IPS DF 6.9 (cell line): ENCODE data around the gene SLCO3A1.

ENCODE experiments used
- DNase-seq: peaks from one replicate; pipeline ENCODE4 v3.0.0-alpha.2; 2013; ENCODE audit warnings: low read depth, low spot score
- H3K27ac ChIP-seq: one replicate; pipeline ENCODE4 v1.5.1; 2013; ENCODE audit warnings: low read length, control low read depth
- H3K27me3 ChIP-seq: 2 replicates; pipeline ENCODE4 v1.6.1; 2013; ENCODE audit warnings: mild to moderate bottlenecking, low read length; ENCODE audit not compliant: control insufficient read depth, insufficient read depth
- H3K36me3 ChIP-seq: 2 replicates; pipeline ENCODE4 v1.6.1; 2013; ENCODE audit warnings: low read length; ENCODE audit not compliant: control insufficient read depth, insufficient read depth
- H3K4me1 ChIP-seq: 2 replicates; pipeline ENCODE4 v1.6.1; 2013; ENCODE audit warnings: low read length; ENCODE audit not compliant: control insufficient read depth, insufficient read depth
- H3K4me3 ChIP-seq: 2 replicates; pipeline ENCODE4 v1.5.1; 2013; ENCODE audit warnings: mild to moderate bottlenecking, low read length
- H3K9me3 ChIP-seq: 2 replicates; pipeline ENCODE4 v1.6.1; 2013; ENCODE audit warnings: low read length, inconsistent platforms; ENCODE audit not compliant: control insufficient read depth, insufficient read depth
- WGBS: extraction: QIAGEN DNeasy Blood & Tissue Kit; methylation state at CpG from one replicate; pipeline ENCODE4 v1.1.7; 2013; ENCODE audit warnings: mixed read lengths, missing lambda C conversion rate; ENCODE audit not compliant: insufficient read length, insufficient coverage; 5-methylcytosine and 5-hydroxymethylcytosine counted together

Gene SLCO3A1

GRCh38 chr15:92152983-92153382 lies 299.5 kb downstream of the SLCO3A1 start:
- WGBS, result no CpG with 5 or more reads among the region's 1 CpG
- Histone ChIP-seq H3K9me3 (no peaks in the 10 kb centered on the region), H3K4me1 (no peaks in the 10 kb centered on the region; the same call in none of the 2 replicates), H3K4me3 (no peak overlapping the region), H3K36me3 (no peaks in the 10 kb centered on the region), H3K27ac (no peak overlapping the region), H3K27me3 (no peaks in the 10 kb centered on the region)
- DNase-seq, result no peak

GRCh38 chr15:92153620-92154019 lies 300.1 kb downstream of the SLCO3A1 start:
- Histone ChIP-seq H3K36me3 (no peaks in the 10 kb centered on the region), H3K4me1 (no peaks in the 10 kb centered on the region; the same call in none of the 2 replicates), H3K27me3 (no peaks in the 10 kb centered on the region), H3K4me3 (no peak overlapping the region), H3K9me3 (no peaks in the 10 kb centered on the region), H3K27ac (no peak overlapping the region)
- DNase-seq, result no peak
- WGBS, result no CpG with 5 or more reads among the region's 3 CpGs

- no CpG with 5 or more reads among the region's 9 CpGs for WGBS
- Histone ChIP-seq H3K4me3 (no peak overlapping the region), H3K27ac (no peak overlapping the region), H3K9me3 (no peaks in the 10 kb centered on the region), H3K36me3 (no peaks in the 10 kb centered on the region), H3K27me3 (no peaks in the 10 kb centered on the region), H3K4me1 (peaks cover 5% of the 10 kb centered on the region; the same call in 1 of the 2 replicates)
- DNase-seq, result no peak
Measured at GRCh38 chr15:92155934-92156333, 302.4 kb downstream of the SLCO3A1 start.

- H3K36me3 ChIP-seq, result no peaks in the 10 kb centered on the region
- H3K4me1 ChIP-seq, result peaks cover 7% of the 10 kb centered on the region; the same call in 1 of the 2 replicates
- no peaks in the 10 kb centered on the region for H3K9me3 ChIP-seq
- H3K4me3 ChIP-seq, result no peak overlapping the region
- H3K27me3 ChIP-seq, result no peaks in the 10 kb centered on the region
- DNase-seq, result no peak
- H3K27ac ChIP-seq, result no peak overlapping the region
- WGBS, result no CpG with 5 or more reads among the region's 10 CpGs
Measured at GRCh38 chr15:92157666-92158298, 304.3 kb downstream of the SLCO3A1 start.

GRCh38 chr15:92158426-92158825 lies 304.9 kb downstream of the SLCO3A1 start:
- no peaks in the 10 kb centered on the region for H3K36me3 ChIP-seq
- no peak for DNase-seq
- H3K4me3 ChIP-seq, result no peak overlapping the region
- no CpG with 5 or more reads among the region's 6 CpGs for WGBS
- H3K9me3 ChIP-seq, result no peaks in the 10 kb centered on the region
- no peaks in the 10 kb centered on the region for H3K27me3 ChIP-seq
- no peak overlapping the region for H3K27ac ChIP-seq
- H3K4me1 ChIP-seq, result peaks cover 7% of the 10 kb centered on the region; the same call in 1 of the 2 replicates

- H3K4me3 ChIP-seq, result no peak overlapping the region
- no CpG with 5 or more reads among the region's 2 CpGs for WGBS
- H3K27ac ChIP-seq, result no peak overlapping the region
Measured at GRCh38 chr15:92159481-92159880, 306.0 kb downstream of the SLCO3A1 start.

GRCh38 chr15:92159906-92160841 lies 306.7 kb downstream of the SLCO3A1 start:
- no CpG with 5 or more reads among the region's 15 CpGs for WGBS
- Histone ChIP-seq H3K27ac (no peak overlapping the region), H3K36me3 (no peaks in the 10 kb centered on the region), H3K4me1 (peaks cover 7% of the 10 kb centered on the region; the same call in 1 of the 2 replicates), H3K27me3 (no peaks in the 10 kb centered on the region), H3K9me3 (no peaks in the 10 kb centered on the region), H3K4me3 (no peak overlapping the region)
- DNase-seq, result no peak

More at GRCh38 chr15:92159481-92159880, 306.0 kb downstream of the SLCO3A1 start:
- Histone ChIP-seq H3K27me3 (no peaks in the 10 kb centered on the region), H3K4me1 (peaks cover 7% of the 10 kb centered on the region; the same call in 1 of the 2 replicates), H3K36me3 (no peaks in the 10 kb centered on the region), H3K9me3 (no peaks in the 10 kb centered on the region)
- DNase-seq, result no peak

GRCh38 chr15:92161039-92161670 lies 307.6 kb downstream of the SLCO3A1 start:
- DNase-seq, result no peak
- H3K4me1 ChIP-seq, result peaks cover 10% of the 10 kb centered on the region
- H3K36me3 ChIP-seq, result no peaks in the 10 kb centered on the region
- no peaks in the 10 kb centered on the region for H3K9me3 ChIP-seq
- no peak overlapping the region for H3K27ac ChIP-seq
- no peaks in the 10 kb centered on the region for H3K27me3 ChIP-seq
- no CpG with 5 or more reads among the region's 6 CpGs for WGBS
- H3K4me3 ChIP-seq, result no peak overlapping the region

GRCh38 chr15:92162657-92163056 lies 309.1 kb downstream of the SLCO3A1 start:
- no peaks in the 10 kb centered on the region for H3K9me3 ChIP-seq
- no peak overlapping the region for H3K27ac ChIP-seq
- H3K36me3 ChIP-seq, result no peaks in the 10 kb centered on the region
- no peak overlapping the region for H3K4me3 ChIP-seq
- H3K4me1 ChIP-seq, result peaks cover 11% of the 10 kb centered on the region
- no CpG with 5 or more reads among the region's 17 CpGs for WGBS
- H3K27me3 ChIP-seq, result no peaks in the 10 kb centered on the region
- DNase-seq, result no peak

GRCh38 chr15:92163641-92164040 lies 310.1 kb downstream of the SLCO3A1 start:
- no CpG with 5 or more reads among the region's 10 CpGs for WGBS
- DNase-seq, result no peak
- Histone ChIP-seq H3K4me3 (no peak overlapping the region), H3K27ac (no peak overlapping the region), H3K27me3 (no peaks in the 10 kb centered on the region), H3K4me1 (peaks cover 11% of the 10 kb centered on the region), H3K9me3 (no peaks in the 10 kb centered on the region), H3K36me3 (no peaks in the 10 kb centered on the region)
